ENCODE measurements around the gene WSB1. TPM values are rescaled to one million over a fixed set of nuclear protein-coding genes. Genes with fewer than 3 reads are reported as not detected.
A peak's percentile ranks its signal among the peaks of the same experiment; 100 is the strongest.

WSB1 gene
- polyA plus RNA-seq, 1 of the 3 experiments (the other 2 are of a cell fraction) = 261 TPM

DNA sequence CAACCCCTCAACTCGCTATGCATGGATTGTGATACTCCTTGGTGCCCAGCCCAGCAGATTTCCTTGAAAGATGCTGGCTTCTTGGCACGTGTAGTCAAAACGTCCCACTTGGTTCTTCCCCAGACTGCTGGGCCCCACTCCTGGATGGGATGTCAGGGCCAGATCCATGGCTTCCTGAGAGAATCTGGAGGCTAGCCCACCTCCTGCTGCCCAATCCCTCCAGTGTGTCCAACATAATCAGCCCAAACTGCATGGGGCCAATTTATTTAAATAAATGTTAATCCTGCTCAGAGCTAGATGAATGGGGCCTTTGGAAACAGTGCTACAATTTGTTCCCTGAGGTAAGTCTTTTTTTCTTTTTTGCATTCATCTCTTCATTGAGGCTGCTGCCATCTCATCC is 49.4 kb downstream of the WSB1 start (continued):
- no peak for TF ChIP-seq EZH2phosphoT487 (IDR thresholded peaks at IDR 0.05; ENCODE audit: borderline replicate concordance, low read depth)
- TF ChIP-seq RFX5 (IDR thresholded peaks at IDR 0.05; ENCODE audit: low read length) = no peak
- no peak for TF ChIP-seq NFIC (IDR thresholded peaks at IDR 0.05; ENCODE audit: borderline replicate concordance)
- TF ChIP-seq SMC3 (IDR thresholded peaks at IDR 0.05; ENCODE audit: low read depth, low read length) = no peak
- TF ChIP-seq, protein P1, sequence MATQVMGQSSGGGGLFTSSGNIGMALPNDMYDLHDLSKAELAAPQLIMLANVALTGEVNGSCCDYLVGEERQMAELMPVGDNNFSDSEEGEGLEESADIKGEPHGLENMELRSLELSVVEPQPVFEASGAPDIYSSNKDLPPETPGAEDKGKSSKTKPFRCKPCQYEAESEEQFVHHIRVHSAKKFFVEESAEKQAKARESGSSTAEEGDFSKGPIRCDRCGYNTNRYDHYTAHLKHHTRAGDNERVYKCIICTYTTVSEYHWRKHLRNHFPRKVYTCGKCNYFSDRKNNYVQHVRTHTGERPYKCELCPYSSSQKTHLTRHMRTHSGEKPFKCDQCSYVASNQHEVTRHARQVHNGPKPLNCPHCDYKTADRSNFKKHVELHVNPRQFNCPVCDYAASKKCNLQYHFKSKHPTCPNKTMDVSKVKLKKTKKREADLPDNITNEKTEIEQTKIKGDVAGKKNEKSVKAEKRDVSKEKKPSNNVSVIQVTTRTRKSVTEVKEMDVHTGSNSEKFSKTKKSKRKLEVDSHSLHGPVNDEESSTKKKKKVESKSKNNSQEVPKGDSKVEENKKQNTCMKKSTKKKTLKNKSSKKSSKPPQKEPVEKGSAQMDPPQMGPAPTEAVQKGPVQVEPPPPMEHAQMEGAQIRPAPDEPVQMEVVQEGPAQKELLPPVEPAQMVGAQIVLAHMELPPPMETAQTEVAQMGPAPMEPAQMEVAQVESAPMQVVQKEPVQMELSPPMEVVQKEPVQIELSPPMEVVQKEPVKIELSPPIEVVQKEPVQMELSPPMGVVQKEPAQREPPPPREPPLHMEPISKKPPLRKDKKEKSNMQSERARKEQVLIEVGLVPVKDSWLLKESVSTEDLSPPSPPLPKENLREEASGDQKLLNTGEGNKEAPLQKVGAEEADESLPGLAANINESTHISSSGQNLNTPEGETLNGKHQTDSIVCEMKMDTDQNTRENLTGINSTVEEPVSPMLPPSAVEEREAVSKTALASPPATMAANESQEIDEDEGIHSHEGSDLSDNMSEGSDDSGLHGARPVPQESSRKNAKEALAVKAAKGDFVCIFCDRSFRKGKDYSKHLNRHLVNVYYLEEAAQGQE (IDR thresholded peaks at IDR 0.05; ENCODE audit: low read depth, low read length) = no peak
- TF ChIP-seq, protein P2, sequence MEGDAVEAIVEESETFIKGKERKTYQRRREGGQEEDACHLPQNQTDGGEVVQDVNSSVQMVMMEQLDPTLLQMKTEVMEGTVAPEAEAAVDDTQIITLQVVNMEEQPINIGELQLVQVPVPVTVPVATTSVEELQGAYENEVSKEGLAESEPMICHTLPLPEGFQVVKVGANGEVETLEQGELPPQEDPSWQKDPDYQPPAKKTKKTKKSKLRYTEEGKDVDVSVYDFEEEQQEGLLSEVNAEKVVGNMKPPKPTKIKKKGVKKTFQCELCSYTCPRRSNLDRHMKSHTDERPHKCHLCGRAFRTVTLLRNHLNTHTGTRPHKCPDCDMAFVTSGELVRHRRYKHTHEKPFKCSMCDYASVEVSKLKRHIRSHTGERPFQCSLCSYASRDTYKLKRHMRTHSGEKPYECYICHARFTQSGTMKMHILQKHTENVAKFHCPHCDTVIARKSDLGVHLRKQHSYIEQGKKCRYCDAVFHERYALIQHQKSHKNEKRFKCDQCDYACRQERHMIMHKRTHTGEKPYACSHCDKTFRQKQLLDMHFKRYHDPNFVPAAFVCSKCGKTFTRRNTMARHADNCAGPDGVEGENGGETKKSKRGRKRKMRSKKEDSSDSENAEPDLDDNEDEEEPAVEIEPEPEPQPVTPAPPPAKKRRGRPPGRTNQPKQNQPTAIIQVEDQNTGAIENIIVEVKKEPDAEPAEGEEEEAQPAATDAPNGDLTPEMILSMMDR (IDR thresholded peaks at IDR 0.05) = no peak
- TF ChIP-seq TAF1 (IDR thresholded peaks at IDR 0.05; ENCODE audit: borderline replicate concordance, low read depth, low read length) = no peak
- no peak for TF ChIP-seq RXRA (IDR thresholded peaks at IDR 0.05; ENCODE audit: borderline replicate concordance, low read depth)
- TF ChIP-seq SIN3A (IDR thresholded peaks at IDR 0.05; ENCODE audit: borderline replicate concordance, low read depth, low read length) = no peak
- TF ChIP-seq NRF1 (IDR thresholded peaks at IDR 0.05; ENCODE audit: low read depth, low read length) = no peak

DNA sequence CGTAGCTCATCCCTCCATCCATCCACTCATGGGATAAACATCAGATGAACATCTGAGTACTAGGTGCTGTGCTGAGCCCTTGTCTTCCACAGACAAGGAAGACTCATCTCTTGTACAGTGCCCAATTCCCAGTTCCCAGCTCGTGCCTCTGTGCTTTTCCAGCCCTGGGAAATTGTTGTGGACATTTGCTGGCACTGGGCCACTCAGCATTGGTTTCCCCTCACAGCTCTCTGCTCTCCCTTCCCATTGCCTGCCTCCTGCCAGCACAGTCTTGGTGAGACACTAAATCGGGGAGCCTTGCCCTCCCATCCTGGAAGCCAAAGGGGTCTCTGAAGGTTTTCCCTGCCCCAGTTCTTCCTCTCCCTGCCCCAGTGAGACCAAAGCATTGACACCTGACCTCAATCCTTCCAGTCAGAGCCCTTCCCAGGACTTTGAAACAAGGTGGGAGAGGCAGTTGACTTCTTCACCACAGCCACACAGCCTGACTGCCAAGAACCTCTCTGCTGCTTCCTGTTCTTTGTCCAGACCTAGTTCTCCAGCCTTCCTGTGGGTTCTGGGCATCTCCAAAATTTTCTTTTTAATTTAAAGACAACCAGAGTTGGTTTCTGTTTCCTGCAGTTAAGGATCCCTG is 50.2 kb downstream of the WSB1 start:
- H3K27ac ChIP-seq (ENCODE audit: low read depth in 2 of 2, low read length in 1 of 2) = peak overlapping the region in 1 of 2 experiments; percentile 31; a peak in 1 of 4 replicates
- H3K79me2 ChIP-seq (ENCODE audit: insufficient read depth) = no peaks in the 10 kb centered on the region
- H4K20me1 ChIP-seq (ENCODE audit: insufficient read depth) = no peaks in the 10 kb centered on the region
- DNase-seq = no peak
- no peaks in the 10 kb centered on the region for H3K27me3 ChIP-seq (ENCODE audit: insufficient read depth)
- H3K9me3 ChIP-seq = no peaks in the 10 kb centered on the region
- no peak overlapping the region for H3K9ac ChIP-seq
- 48% methylated on average over 3 of the region's 3 CpGs for WGBS (ENCODE audit: low lambda C conversion rate)
- no peak overlapping the region for H2AFZ ChIP-seq (ENCODE audit: low read depth)
- H3K9me2 ChIP-seq = no peaks in the 10 kb centered on the region
- no peaks in the 10 kb centered on the region for H3K36me3 ChIP-seq (replicated peaks in 1 of 2; ENCODE audit: control insufficient read depth in 1 of 2, insufficient read depth in 2 of 2, low read length in 1 of 2)
- ChIA-PET CTCF (interaction anchor here (0.5 to 4.8 kb wide), 8 partner anchors 9 to 260 kb away, joined by 3 to 22 read pairs (median 4); no protein-coding TSS in a partner anchor), POLR2A (interaction anchor here (1.0 to 1.3 kb wide), 2 partner anchors 10 to 11 kb away, joined by 3 to 4 read pairs; no protein-coding TSS in a partner anchor)
- no peaks in the 10 kb centered on the region for H3F3A ChIP-seq (replicated peaks; ENCODE audit: insufficient read depth)
- no peak overlapping the region for H3K4me3 ChIP-seq (ENCODE audit: low read depth in 2 of 2, low read length in 1 of 2)
- H3K4me1 ChIP-seq (ENCODE audit: control insufficient read depth in 1 of 2, insufficient read depth in 2 of 2, low read depth in 1 of 2, low read length in 1 of 2) = peaks cover 3 to 6% of the 10 kb centered on the region in 2 experiments; a peak in 2 of 4 replicates
- no peak overlapping the region for H3K4me2 ChIP-seq
- TF ChIP-seq EZH2phosphoT487 (IDR thresholded peaks at IDR 0.05; ENCODE audit: borderline replicate concordance, low read depth) (no peak), NFIC (IDR thresholded peaks at IDR 0.05; ENCODE audit: borderline replicate concordance) (peak; percentile 16; the same call in 1 of the 2 replicates)
